Measurements from ENCODE around the gene HIRIP3.

Gene HIRIP3

GRCh38 chr16:29990034-29990433 lies 5.4 kb downstream of the HIRIP3 start:
- no peak for DNase-seq (ENCODE audit: low read depth)
- no peak overlapping the region for H3K4me3 ChIP-seq (replicated peaks; ENCODE audit: low read depth, low read length)
- TF ChIP-seq, protein P1, sequence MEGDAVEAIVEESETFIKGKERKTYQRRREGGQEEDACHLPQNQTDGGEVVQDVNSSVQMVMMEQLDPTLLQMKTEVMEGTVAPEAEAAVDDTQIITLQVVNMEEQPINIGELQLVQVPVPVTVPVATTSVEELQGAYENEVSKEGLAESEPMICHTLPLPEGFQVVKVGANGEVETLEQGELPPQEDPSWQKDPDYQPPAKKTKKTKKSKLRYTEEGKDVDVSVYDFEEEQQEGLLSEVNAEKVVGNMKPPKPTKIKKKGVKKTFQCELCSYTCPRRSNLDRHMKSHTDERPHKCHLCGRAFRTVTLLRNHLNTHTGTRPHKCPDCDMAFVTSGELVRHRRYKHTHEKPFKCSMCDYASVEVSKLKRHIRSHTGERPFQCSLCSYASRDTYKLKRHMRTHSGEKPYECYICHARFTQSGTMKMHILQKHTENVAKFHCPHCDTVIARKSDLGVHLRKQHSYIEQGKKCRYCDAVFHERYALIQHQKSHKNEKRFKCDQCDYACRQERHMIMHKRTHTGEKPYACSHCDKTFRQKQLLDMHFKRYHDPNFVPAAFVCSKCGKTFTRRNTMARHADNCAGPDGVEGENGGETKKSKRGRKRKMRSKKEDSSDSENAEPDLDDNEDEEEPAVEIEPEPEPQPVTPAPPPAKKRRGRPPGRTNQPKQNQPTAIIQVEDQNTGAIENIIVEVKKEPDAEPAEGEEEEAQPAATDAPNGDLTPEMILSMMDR (IDR thresholded peaks at IDR 0.05; ENCODE audit: low read length, missing control alignments): no peak

DNA sequence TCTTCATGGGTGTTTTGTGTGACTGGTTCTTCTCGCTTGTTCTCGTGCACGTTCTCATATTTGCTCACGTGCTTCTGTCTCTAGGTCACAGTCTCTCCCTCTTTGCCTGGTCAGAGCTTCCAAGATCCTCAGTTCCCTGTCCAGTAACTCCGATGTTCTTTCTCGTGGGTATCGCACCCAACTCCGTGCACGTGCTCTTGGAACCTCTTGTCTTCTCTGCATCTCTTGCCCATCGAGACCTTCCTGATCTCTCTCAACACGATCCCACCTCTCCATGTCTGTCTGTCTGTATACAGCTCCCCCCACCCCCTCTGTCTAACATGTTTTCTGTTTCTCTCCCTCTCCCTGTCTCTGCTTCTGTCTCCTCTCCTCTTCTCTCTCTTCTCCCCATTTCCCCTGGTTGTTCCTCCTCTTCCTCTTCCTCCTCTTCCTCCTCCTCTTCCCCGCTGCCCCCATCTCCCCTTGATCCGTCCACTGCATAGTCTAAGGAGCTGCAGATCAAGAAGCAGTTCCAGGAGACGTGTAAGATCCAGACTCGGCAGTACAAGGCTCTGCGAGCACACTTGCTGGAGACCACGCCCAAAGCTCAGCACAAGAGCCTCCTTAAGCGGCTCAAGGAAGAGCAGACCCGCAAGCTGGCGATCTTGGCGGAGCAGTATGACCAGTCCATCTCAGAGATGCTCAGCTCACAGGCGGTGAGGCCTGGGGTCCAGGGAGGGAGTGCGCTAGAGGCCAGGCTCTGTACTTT lies 6.1 kb downstream of the HIRIP3 start:
- H3K4me3 ChIP-seq (replicated peaks; ENCODE audit: low read depth, low read length): no peak overlapping the region
- TF ChIP-seq, protein P1 (IDR thresholded peaks at IDR 0.05; ENCODE audit: low read length, missing control alignments): no peak
- DNase-seq (ENCODE audit: low read depth): no peak

DNA sequence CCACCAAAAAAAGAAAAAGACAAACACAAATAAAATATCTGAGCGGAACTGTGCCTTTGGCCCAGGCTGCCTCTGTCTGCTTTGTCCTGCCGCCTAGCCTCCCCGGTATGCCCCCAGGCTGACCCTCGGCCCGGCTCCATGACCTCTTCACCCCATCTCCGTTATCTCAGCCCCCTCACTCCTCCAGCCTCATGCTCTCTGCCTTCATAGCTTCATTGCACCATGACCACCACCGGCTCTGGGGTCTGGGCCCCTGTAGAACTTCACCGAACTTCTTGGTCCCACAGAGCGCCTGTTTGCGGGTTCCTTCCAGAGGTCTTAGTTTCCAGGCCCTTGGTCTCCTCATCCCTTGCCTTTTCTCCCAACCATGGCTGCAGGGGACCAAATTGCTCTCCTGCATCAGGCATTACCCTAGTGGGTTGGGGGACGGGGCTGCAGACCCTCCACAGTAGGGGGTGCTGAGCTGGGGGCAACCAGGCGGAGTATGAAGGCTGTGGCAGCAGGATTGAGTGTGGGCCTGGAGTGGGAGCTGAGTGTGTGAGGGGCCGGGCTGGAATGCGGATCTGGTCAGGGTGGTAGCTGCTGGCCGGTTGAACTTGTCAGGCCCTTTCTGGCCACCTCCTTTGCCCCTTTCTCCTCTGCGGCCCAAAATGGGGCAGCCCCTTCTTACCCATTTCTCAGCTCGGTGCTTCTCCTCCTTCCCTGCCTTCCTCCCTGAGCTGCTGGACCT lies 6.9 kb downstream of the HIRIP3 start:
- no peak for DNase-seq (ENCODE audit: low read depth)
- TF ChIP-seq, protein P1 (IDR thresholded peaks at IDR 0.05; ENCODE audit: low read length, missing control alignments): no peak
- H3K4me3 ChIP-seq (replicated peaks; ENCODE audit: low read depth, low read length): no peak overlapping the region

DNA sequence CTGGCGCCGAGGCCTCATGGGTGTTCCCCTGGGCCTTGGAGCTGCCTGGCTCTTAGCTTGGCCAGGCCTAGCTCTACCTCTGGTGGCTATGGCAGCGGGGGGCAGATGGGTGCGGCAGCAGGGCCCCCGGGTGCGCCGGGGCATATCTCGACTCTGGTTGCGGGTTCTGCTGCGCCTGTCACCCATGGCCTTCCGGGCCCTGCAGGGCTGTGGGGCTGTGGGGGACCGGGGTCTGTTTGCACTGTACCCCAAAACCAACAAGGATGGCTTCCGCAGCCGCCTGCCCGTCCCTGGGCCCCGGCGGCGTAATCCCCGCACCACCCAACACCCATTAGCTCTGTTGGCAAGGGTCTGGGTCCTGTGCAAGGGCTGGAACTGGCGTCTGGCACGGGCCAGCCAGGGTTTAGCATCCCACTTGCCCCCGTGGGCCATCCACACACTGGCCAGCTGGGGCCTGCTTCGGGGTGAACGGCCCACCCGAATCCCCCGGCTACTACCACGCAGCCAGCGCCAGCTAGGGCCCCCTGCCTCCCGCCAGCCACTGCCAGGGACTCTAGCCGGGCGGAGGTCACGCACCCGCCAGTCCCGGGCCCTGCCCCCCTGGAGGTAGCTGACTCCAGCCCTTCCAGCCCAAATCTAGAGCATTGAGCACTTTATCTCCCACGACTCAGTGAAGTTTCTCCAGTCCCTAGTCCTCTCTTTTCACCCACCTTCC lies 7.9 kb downstream of the HIRIP3 start:
- TF ChIP-seq, protein P1 (IDR thresholded peaks at IDR 0.05; ENCODE audit: low read length, missing control alignments): no peak
- DNase-seq (ENCODE audit: low read depth): no peak
- no peak overlapping the region for H3K4me3 ChIP-seq (replicated peaks; ENCODE audit: low read depth, low read length)

- TF ChIP-seq, protein P1 (IDR thresholded peaks at IDR 0.05; ENCODE audit: low read length, missing control alignments): no peak
- no peak overlapping the region for H3K4me3 ChIP-seq (replicated peaks; ENCODE audit: low read depth, low read length)
- no peak for DNase-seq (ENCODE audit: low read depth)
Observed at GRCh38 chr16:29986931-29987330, 8.5 kb downstream of the HIRIP3 start.

DNA sequence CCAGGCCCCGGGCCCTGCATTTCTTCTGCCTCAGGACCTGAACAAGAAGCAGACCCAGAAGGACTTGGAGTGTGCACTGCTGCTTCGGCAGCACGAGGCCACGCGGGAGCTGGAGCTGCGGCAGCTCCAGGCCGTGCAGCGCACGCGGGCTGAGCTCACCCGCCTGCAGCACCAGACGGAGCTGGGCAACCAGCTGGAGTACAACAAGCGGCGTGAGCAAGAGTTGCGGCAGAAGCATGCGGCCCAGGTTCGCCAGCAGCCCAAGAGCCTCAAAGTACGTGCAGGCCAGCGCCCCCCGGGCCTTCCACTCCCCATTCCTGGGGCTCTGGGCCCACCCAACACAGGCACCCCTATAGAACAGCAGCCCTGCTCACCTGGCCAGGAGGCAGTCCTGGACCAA lies 9.2 kb downstream of the HIRIP3 start:
- no peak for DNase-seq (ENCODE audit: low read depth)
- TF ChIP-seq, protein P1 (IDR thresholded peaks at IDR 0.05; ENCODE audit: low read length, missing control alignments): no peak
- H3K4me3 ChIP-seq (replicated peaks; ENCODE audit: low read depth, low read length): no peak overlapping the region
